Stimulated activated CD8-positive, alpha-beta memory T cell treated with anti-CD3 and anti-CD28 coated beads, Interleukin-4, amount 100 ng/mL, for 24 hours (primary cell): ENCODE results near the gene TFAP2B.

Experiments used
- DNase-seq: peaks from one replicate; pipeline ENCODE4 v3.0.0-alpha.2; 2020; ENCODE audit warnings: low read depth

The TFAP2B gene

DNA sequence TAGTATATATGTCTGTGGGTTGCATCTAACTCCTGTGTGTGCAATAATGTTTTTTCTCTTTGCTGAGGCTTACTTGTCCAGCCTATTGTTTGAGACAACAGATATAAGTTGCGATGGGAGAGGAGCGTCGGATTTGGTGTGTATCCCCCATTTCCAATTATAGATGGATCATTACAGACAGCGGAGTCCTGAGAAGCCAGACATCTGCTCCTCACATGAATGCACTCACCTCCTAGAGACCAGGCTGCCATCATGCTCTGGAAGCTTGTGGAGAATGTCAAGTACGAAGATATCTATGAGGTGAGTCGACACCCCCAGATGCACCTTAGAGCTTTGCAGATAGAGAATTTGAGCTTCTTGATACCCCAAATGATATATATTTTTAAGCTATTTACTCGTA lies at the start of gene TFAP2B:
TFAP2B (plus strand) TSS at position 199 of the 400 bp plus-strand sequence; CDS start at position 220, 21 bp downstream.
- DNase-seq = no peak

GRCh38 chr6:50778696-50779095 lies 40.0 kb upstream of the TFAP2B start:
- no peak for DNase-seq

DNA sequence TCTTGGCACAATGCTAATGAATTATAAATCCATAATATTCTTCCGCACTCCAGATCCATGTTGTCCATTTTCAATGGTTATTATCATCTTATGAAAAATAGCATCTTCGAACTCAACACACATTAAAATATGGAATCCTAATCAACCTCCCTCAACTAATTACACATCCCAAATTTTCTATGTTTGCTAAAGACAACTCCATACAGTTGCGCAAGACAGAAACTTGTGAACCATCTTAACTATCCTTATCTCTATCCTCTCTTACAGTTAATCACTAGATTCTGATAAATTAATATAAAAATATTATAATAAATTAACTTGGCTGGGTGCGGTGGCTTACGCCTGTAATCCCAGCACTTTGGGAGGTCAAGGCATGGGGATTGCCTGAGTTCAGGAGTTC lies 38.3 kb upstream of the TFAP2B start:
- no peak for DNase-seq

- DNase-seq = no peak
Measured at GRCh38 chr6:50785921-50786320, 32.8 kb upstream of the TFAP2B start.

GRCh38 chr6:50791900-50792508 lies 26.7 kb upstream of the TFAP2B start:
- DNase-seq = no peak

DNA sequence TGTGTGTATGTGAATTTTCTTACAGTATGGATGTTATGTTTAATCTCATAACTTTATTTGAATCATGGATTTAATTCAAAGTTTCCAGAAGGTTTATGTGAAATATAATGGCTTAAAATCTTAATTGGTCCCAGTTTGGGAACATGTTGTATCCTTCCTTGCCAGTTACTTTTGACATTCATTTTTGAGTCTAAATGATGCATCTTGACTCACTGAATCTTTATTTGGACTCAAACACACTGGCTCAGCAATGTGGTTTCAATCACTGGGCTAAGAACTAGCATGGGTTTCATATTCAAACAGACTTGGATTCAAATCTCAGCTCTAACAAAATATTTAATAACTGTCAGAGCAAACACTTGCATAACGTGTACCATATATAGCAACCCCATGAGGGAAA lies 25.9 kb upstream of the TFAP2B start:
- no peak for DNase-seq

- no peak for DNase-seq
Measured at GRCh38 chr6:50795574-50795973, 23.1 kb upstream of the TFAP2B start.

DNA sequence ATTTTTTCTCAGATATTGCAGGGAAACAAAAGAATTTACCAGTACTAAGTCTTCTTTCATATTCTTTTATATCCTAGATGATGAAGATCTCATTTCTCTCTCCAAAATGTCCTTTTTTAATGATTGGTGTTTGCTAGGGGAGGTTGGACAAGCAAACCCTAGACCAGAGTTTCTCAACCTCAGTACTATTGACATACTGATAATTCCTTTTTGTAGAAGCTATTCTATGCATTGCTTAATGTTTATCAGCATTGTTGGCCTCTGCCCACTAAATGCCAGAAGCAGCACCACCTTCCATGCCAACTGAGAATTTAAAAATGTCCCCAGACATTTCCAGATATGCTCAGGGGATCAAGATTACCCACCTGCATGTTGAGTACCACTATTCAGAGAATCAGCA lies 14.4 kb upstream of the TFAP2B start:
- no peak for DNase-seq

- no peak for DNase-seq
Measured at GRCh38 chr6:50807035-50807434, 11.6 kb upstream of the TFAP2B start.

- DNase-seq = no peak
Measured at GRCh38 chr6:50815436-50816114, 3.1 kb upstream of the TFAP2B start.

GRCh38 chr6:50816115-50816675 lies 2.5 kb upstream of the TFAP2B start:
- DNase-seq = peak; percentile 22

DNA sequence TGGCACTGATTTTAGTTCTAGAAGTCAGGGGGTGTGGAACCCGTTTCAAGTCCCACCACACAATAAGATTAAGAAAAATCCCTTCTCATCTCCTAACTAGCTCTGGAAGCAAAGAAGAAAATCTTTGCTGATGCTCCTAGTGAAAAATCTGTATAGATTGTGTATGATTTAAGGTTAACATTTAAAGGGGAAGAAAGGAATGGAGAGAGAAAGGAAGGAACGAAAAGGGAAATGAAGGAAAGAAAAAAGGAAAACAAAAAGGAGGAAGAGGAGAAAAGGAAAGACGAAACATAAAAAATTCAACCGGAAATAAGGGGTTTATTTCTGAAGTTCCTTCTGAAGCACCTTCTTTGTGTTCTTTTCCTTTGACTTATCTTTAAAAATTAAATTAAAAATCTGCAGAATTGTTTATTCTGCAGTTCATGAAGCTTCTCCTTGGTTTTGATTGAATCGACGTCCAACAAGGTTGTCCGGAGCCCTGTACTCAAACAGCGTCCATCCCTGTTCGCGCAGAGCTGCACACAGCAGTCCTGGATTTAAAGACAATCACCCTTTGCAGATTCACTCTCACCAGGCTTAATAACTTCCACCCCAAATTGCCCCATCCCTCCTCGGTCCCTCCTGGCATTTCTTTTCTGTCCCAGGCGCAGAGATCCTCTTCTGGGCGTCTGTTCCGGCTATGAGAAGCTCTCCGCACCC lies 1.6 kb upstream of the TFAP2B start:
- no peak for DNase-seq

DNA sequence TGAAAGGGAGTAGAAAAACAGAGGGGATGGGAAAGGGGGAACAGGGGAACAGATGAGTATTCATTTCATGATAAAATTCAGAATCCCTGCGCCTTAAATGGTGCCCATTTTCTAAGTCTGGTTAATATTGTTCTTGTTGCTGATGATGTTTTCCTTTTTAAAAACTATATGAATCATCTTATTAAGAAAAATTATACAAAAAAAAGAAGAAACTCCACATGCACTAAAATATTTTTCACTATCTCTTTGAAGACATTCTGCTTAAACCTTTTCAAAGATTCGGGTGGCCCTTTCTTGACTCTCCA lies 1.1 kb upstream of the TFAP2B start:
- no peak for DNase-seq

DNA sequence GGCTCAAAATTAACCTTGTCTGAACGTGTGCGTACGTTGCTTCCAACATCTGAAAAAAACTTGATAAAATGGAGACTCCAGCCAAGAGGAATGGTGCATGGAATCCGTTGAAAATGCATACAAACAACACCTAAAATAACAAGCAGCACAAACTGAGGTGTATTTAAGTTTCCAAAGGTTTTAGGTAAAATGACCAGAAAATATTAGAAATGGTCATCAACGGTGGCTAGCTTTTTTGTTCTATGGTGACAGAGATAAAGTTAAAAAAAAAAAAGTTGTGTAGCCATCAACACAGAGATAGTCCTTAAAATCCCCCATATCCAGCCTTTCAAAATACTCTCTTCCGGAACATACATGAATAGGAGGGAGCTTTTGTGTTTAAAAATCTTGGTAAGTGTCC lies 651 bp upstream of the TFAP2B start:
- DNase-seq = no peak

GRCh38 chr6:50819466-50819903 lies 814 bp downstream of the TFAP2B start:
- no peak for DNase-seq

DNA sequence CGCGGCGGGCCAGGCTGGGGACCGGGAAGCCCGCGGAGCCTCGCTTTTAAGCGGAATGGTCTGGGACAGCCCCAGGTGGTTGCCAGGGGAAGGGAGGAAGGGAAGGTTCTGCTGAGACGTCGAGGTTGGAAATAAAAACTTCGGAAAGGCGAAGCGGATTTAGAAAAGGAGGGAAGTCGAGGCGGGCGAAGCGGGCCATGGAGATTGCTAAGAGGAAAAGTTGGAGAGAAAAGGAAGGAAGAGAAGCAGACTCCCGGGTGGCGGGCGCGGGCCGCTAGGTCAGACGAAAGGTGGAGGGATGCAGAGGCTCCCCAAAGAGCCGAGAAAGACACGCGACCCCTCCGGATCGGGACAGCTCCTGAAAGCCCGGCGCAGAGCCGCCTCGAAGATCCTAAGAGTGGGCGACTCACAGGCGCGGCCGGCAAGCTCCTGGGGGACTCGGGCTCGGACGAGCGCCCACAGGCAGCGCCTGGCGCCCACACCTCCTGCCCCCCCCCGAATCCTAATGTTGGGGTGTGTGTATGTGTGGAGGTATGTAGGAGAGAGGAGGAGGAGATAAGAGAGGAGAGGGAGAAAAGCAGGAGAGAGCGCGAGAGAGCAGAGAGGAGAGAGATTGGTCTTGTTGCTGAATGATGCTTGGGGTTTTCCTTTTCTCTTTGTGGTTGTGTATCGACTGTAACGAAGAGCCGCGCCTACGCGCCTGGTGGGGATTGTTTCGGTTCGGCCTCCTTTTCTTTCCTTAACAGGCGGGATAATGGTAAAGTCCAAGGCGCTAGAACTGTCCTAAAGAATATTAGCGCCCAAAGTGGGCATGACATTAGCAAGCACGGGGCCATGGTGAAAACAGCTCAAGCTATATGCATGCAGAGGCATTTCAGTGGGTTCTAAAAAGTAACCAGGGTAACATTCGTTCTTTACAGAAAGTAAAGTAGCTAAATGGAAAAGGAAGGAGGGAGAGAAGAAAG lies 1.5 kb downstream of the TFAP2B start:
- no peak for DNase-seq

DNA sequence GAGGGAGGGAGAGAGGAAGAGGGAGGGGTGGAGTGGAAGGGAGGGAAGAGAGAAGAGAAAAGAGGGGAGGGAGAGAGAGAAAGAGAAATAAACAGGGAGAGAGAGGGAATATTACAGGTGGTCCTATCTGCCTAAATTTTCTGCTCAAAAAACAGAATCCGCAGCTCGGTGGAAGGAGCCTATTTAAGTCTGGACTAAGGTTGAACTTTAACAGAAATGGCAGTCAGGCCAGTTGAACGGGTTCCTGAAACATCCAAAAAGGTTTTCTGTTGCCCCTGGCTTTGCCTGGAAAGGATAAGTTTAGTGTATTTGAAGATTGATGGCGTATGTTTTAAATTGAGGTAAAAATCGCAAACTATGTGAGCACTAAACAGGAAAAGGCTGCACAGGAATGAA lies 2.2 kb downstream of the TFAP2B start:
- DNase-seq = no peak

GRCh38 chr6:50821441-50822077 lies 2.9 kb downstream of the TFAP2B start:
- DNase-seq = no peak

GRCh38 chr6:50822078-50822476 lies 3.4 kb downstream of the TFAP2B start:
- no peak for DNase-seq

- no peak for DNase-seq
Measured at GRCh38 chr6:50823094-50823920, 4.6 kb downstream of the TFAP2B start.

DNA sequence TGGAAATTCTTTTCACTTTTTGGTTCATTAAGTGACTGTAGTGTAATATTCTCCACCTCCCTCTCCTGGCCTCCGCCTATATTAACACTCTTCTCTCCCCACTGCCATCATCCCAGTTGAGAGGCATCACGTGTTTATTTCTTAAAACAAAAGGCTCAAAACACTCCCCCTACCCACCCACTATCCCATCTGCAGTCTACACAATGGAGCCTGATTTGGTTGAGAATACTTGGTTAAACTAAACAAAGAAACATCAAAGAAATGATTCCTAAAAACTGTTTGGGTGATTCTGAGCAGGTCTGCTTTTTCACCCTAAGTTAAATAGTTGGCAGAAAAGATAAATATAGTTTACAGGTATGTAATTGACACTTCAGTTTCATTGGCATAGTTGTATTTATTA lies 5.9 kb downstream of the TFAP2B start:
- no peak for DNase-seq
